Nephron (organoid): ENCODE measurements around the gene ZNF331.
A peak's percentile ranks its signal among the peaks of the same experiment; 100 is the strongest.
"Not testable (repeated sequence)": the region's sequence is repeated elsewhere in the genome, so short reads cannot be mapped to it uniquely, and the experiment has no call there.

Experiments
- H3K27ac Mint-ChIP-seq, 3 experiments: 2 replicates each; pipeline ENCODE4 v1.8.0; 2020; ENCODE audit warnings: mixed read lengths in 3 of 3, mild to moderate bottlenecking in 2 of 3, moderate library complexity in 1 of 3
- H3K27me3 Mint-ChIP-seq: 2 replicates; pipeline ENCODE4 v1.8.0; 2021; ENCODE audit warnings: low read depth, mild to moderate bottlenecking, moderate library complexity, mixed read lengths
- H3K36me3 Mint-ChIP-seq: 2 replicates; pipeline ENCODE4 v1.8.0; 2020; ENCODE audit warnings: low read depth, mixed read lengths
- H3K4me1 Mint-ChIP-seq: 2 replicates; pipeline ENCODE4 v1.8.0; 2020; ENCODE audit warnings: mixed read lengths
- H3K4me3 Mint-ChIP-seq, 3 experiments: 2 replicates each; pipeline ENCODE4 v1.8.0; 2020; ENCODE audit warnings: mild to moderate bottlenecking in 3 of 3, mixed read lengths in 3 of 3, moderate library complexity in 2 of 3
- H3K9me3 Mint-ChIP-seq: 2 replicates; pipeline ENCODE4 v1.8.0; 2020; ENCODE audit warnings: mixed read lengths
- TF ChIP-seq, protein P1 (sequence below), 3 experiments: fragments of 200-600 bp; sonication (generic); IDR thresholded peaks; one replicate each; pipeline ENCODE4 v1.5.0; 2021; ENCODE audit warnings: antibody characterized with exemption in 3 of 3; ENCODE audit not compliant: unreplicated experiment in 3 of 3

The ZNF331 gene

DNA sequence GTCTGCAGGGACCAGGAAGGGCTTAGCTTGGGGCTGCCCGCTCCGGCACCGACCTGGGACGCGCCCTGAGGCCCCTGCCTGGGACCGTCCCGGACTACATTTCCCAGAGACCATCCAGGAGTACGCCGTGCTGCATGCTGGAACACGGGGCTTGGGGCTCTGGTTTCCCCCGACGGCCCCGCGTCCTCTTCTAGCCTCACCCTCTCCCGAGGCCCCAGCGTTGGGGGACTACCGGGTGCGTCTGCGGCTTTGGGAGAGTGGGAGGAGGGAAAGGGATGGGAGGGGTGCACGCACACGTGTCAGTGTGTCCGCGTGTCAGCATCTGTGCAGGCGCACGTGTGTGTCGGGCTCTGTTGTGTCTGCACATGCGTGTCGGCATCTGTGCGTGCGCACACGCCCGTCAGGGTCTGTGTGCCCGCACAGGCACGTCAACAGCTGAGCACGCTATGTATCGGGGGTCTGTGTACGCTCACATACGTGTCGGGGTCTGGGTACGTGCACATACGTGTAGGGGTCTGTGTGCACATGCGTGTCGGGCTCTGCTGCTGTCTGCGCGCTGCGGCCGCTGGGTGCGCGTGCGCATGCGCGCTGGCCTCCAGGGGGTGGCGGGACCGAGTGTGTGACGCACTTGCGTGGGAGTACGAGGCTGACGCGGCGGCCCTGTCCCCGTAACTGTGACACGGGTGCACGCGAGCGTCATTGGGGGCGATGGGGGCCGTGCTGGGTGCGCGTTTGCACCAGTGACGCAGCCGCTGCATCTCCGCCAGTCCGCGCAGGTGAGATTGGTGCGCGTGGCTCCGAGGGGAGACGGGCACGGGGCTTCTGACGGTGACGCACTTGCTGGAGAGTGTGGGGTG is at the start of gene ZNF331:
Gene ZNF331 (plus strand): TSS at position 625 of the 857 bp plus-strand sequence. CDS start 31,232 bp downstream, outside the sequence.
- Mint-ChIP-seq H3K36me3 (peaks cover 13% of the 10 kb centered on the region), H3K4me1 (peaks cover 3% of the 10 kb centered on the region), H3K27ac (peak within 1 kb of the TSS; percentile 93 to 95 (median 95)), H3K4me3 (peak within 1 kb of the TSS; percentile 95 to 99 (median 99)), H3K9me3 (no peaks in the 10 kb centered on the region), H3K27me3 (no peaks in the 10 kb centered on the region)
- TF ChIP-seq, protein P1, sequence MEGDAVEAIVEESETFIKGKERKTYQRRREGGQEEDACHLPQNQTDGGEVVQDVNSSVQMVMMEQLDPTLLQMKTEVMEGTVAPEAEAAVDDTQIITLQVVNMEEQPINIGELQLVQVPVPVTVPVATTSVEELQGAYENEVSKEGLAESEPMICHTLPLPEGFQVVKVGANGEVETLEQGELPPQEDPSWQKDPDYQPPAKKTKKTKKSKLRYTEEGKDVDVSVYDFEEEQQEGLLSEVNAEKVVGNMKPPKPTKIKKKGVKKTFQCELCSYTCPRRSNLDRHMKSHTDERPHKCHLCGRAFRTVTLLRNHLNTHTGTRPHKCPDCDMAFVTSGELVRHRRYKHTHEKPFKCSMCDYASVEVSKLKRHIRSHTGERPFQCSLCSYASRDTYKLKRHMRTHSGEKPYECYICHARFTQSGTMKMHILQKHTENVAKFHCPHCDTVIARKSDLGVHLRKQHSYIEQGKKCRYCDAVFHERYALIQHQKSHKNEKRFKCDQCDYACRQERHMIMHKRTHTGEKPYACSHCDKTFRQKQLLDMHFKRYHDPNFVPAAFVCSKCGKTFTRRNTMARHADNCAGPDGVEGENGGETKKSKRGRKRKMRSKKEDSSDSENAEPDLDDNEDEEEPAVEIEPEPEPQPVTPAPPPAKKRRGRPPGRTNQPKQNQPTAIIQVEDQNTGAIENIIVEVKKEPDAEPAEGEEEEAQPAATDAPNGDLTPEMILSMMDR (IDR thresholded peaks at IDR 0.05; ENCODE audit: unreplicated experiment in 3 of 3) = peak; percentile 29 to 39 (median 37)

DNA sequence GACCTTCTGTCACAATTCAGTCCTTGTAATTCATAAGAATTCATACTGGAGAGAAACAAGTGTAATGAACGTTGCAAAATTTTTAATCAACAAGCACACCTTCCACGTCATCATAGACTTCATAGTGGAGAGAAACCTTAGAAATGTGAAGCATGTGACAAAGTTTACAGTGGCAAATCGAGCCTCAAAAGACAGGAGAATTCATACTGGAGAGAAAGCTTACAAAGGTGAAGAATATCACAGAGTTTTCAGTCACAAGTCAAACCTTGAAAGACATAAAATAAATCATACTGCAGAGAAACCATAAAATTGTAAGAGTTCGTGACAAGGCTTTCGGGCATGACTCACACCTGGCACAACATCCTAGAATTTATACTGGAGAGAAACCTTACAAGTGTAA is 45.8 kb upstream of the ZNF331 start:
- Mint-ChIP-seq H3K9me3 (peaks cover 51% of the 10 kb centered on the region), H3K4me1 (no peaks in the 10 kb centered on the region), H3K4me3 (no peak overlapping the region), H3K27me3 (no peaks in the 10 kb centered on the region), H3K27ac (no peak overlapping the region), H3K36me3 (peaks cover 87% of the 10 kb centered on the region)
- TF ChIP-seq, protein P1 (IDR thresholded peaks at IDR 0.05; ENCODE audit: unreplicated experiment in 3 of 3) = no peak

DNA sequence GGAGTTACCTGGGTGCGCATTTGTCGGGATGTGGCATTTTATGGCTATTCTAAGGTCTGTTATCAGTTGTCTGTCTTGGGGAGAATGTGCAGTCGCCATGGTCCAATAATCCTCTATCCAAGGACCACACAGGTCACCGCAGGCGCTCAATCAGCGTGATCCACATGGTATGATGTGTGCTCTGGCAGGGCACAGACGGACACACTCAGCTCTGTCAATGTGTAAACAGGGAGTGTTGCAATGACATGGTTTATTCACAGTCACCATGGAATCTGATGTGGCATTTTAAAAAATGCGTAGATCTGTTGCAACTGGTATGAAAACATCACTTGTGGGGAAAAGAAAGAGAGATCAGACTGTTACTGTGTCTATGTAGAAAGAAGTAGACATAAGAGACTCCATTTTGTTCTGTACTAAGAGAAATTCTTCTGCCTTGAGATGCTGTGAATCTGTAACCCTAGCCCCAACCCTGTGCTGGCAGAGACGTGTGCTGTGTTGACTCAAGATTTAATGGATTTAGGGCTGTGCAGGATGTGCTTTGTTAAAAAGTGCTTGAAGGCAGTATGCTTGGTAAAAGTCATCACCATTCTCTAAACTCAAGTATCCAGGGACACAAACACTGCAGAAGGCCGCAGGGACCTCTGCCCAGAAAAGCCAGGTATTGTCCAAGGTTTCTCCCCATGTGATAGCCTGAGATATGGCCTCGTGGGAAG is 40.5 kb upstream of the ZNF331 start:
- Mint-ChIP-seq H3K9me3 (peaks cover 19% of the 10 kb centered on the region), H3K36me3 (peaks cover 39% of the 10 kb centered on the region), H3K27ac (peak overlapping the region in 2 of 3 experiments; percentile 36 to 81)
- H3K4me1 Mint-ChIP-seq, H3K27me3 Mint-ChIP-seq, H3K4me3 Mint-ChIP-seq: not testable (repeated sequence)

DNA sequence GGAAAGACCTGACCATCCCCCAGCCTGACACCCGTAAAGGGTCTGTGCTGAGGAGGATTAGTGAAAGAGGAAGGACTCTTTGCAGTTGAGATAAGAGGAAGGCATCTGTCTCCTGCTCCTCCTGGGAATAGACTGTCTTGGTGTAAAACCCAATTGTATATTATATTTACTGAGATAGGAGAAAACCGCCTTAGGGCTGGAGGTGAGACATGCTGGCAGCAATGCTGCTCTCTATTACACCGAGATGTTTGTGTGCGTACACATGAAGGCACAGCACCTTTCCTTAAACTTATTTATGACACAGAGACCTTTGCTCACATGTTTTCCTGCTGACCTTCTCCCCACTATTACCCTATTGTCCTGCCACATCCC is 39.9 kb upstream of the ZNF331 start:
- not testable (repeated sequence) for H3K4me3 Mint-ChIP-seq, H3K27me3 Mint-ChIP-seq, H3K4me1 Mint-ChIP-seq
- Mint-ChIP-seq H3K27ac (peak overlapping the region in 1 of 3 experiments; percentile 81), H3K9me3 (peaks cover 13% of the 10 kb centered on the region), H3K36me3 (peaks cover 33% of the 10 kb centered on the region)

DNA sequence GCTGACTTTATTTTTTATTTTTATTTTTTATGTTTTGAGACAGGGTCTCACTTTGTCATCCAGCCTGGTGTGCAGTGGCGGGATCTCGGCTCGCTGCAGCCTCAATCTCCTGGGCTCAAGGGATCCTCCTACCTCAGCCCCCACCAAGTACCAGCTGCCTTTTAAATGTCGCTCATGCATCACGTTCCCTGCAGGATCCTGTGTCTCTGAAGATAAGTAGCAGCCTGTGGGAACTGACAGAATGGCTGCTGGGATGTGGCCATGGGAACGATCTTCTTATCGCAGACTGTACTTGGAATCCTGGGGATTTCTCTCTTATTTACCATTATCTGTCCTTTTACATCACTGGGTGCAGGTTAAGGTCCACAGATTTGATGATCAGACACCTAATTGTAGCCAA is 34.8 kb upstream of the ZNF331 start:
- peaks cover 21% of the 10 kb centered on the region for H3K4me1 Mint-ChIP-seq
- H3K9me3 Mint-ChIP-seq, H3K4me3 Mint-ChIP-seq, H3K27me3 Mint-ChIP-seq, H3K36me3 Mint-ChIP-seq, H3K27ac Mint-ChIP-seq: not testable (repeated sequence)

DNA sequence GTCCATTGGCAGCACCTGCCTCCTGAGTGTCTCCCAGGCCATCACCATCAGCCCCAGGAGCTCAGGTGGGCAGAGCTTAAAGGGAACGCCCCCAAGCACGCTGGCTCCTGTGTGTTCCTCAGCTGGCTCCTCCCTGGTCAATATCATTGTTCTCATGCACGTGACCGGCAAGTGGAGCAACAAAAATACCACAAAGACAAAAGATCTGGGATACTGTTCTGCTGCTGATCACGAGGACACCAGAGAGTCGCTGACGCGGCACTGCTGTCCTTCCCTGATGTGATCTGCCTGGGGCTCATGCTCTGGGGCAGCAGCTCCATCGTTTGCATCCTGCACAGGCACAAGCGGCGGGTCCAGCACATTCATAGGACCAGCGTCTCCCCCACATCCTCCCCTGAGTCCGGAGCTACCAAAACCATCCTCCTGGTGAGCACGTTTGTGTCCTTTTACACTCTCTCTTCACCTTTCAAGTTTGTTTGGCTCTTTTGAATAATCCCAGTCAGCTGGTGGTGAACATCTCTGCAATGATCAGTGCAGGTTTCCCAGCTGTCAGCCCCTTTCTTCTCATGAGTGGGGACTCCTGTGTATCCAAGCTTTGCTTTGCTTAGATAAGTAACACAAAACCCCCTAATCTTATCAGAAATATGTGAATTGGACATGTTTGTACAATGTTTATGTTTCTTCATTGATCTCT is 34.1 kb upstream of the ZNF331 start:
- not testable (repeated sequence) for H3K9me3 Mint-ChIP-seq, H3K36me3 Mint-ChIP-seq

DNA sequence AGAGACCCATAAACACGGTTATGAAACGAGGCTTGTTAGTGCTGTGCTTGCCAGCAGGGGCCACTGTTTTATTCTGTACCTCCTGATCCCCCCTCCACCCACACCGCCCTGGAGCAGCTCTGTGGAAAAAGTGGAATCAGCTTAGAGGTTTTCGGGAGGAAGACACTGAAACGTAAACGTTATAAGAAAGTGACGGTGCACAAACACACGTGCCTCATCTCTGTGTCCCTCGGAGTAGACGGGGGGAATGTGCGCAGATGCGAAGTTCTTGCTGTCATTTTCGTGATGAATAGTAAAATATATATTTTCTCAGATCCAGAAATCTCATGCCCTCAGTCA is 33.6 kb upstream of the ZNF331 start:
- peak overlapping the region; percentile 81 to 93 (median 85) for H3K27ac Mint-ChIP-seq

More for the DNA sequence above, 34.1 kb upstream of the ZNF331 start:
- not testable (repeated sequence) for H3K27me3 Mint-ChIP-seq
- TF ChIP-seq, protein P1 (IDR thresholded peaks at IDR 0.05; ENCODE audit: unreplicated experiment in 3 of 3) = peak; percentile 7 to 21 (median 16)
- peaks cover 26% of the 10 kb centered on the region for H3K4me1 Mint-ChIP-seq
- H3K27ac Mint-ChIP-seq = peak overlapping the region in 2 of 3 experiments; percentile 81 to 93
- peak overlapping the region in 2 of 3 experiments; percentile 78 to 82 for H3K4me3 Mint-ChIP-seq

More for the DNA sequence above, 33.6 kb upstream of the ZNF331 start:
- not testable (repeated sequence) for H3K27me3 Mint-ChIP-seq, H3K36me3 Mint-ChIP-seq, H3K9me3 Mint-ChIP-seq
- TF ChIP-seq, protein P1 (IDR thresholded peaks at IDR 0.05; ENCODE audit: unreplicated experiment in 3 of 3) = peak in 1 of 3 experiments; percentile 14
- Mint-ChIP-seq H3K4me3 (peak overlapping the region; percentile 57 to 82 (median 78)), H3K4me1 (peaks cover 26% of the 10 kb centered on the region)
